SK-N-MC (cell line): ENCODE results near the gene GPR162.
A peak's percentile ranks its signal among the peaks of the same experiment; 100 is the strongest.

ENCODE experiments used
- DNase-seq: peaks from one replicate; pipeline ENCODE4 v3.0.0-alpha.2; 2011; ENCODE audit warnings: low read depth, low spot score
- H3K27ac ChIP-seq: fragments of 200-600 bp; sonication (generic); 2 replicates; pipeline ENCODE4 v1.5.1; 2016; ENCODE audit warnings: mixed run types
- H3K36me3 ChIP-seq: fragments of 200-600 bp; sonication (generic); 2 replicates; pipeline ENCODE4 v1.6.1; 2017; ENCODE audit warnings: antibody characterized with exemption, low read length, mixed read lengths; ENCODE audit not compliant: insufficient read depth
- H3K4me3 ChIP-seq: fragments of 200-600 bp; sonication (generic); 2 replicates; pipeline ENCODE4 v1.5.1; 2016
- H3K9ac ChIP-seq: fragments of 200-600 bp; sonication (generic); 2 replicates; pipeline ENCODE4 v1.8.0; 2017; ENCODE audit warnings: mixed run types, mixed read lengths; ENCODE audit not compliant: insufficient read length
- H3K9me3 ChIP-seq: fragments of 200-600 bp; sonication (generic); 2 replicates; pipeline ENCODE4 v1.6.1; 2017; ENCODE audit warnings: low read depth, mild to moderate bottlenecking, antibody characterized with exemption, low read length, moderate library complexity, mixed read lengths
- EZH2 ChIP-seq: fragments of 200-600 bp; sonication (generic); IDR thresholded peaks from one replicate; pipeline ENCODE4 v1.6.1; 2017; ENCODE audit warnings: antibody characterized with exemption
- FOXP2 ChIP-seq: optimal IDR thresholded peaks from 2 replicates; pipeline ENCODE3; 2011; ENCODE audit warnings: mild to moderate bottlenecking, moderate library complexity; ENCODE audit not compliant: insufficient read depth; ENCODE audit errors: extremely low read length, control extremely low read depth
- POLR2AphosphoS5 ChIP-seq: IDR thresholded peaks from 2 replicates; pipeline ENCODE4 v1.6.1; 2012; ENCODE audit warnings: mild to moderate bottlenecking, low read depth, low read length, borderline replicate concordance

Gene GPR162

DNA sequence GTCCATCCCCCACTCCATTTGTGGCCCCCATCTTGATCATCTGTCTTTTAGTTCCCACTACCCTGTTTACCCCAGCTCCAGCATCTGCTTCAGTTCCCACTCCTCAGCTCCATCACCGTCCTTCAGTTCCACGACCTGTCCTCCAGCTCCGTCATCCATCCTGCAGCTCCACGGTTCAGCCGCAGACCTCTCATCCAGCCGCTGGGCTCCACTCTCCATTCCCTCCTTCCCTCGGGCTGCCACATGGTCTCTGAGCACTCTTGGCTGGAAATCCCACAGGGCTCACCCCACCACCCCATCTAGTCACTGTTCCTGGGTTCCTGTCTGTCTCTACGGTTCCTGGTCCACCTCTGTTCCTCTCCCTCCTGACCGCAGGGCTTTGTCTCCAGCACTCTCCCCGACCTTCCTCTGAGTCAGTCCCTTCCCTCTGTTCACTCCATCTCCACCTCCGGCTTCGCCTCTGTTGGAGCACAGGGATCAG, 3.3 kb downstream of the GPR162 start:
- Histone ChIP-seq H3K9me3 (no peaks in the 10 kb centered on the region), H3K27ac (no peak overlapping the region), H3K36me3 (no peaks in the 10 kb centered on the region), H3K4me3 (no peak overlapping the region), H3K9ac (no peak overlapping the region)
- no peak for DNase-seq
- no peak for TF ChIP-seq EZH2
- 0 out of 2 replicates have a peak, but pooled peaks have one; percentile 37 for TF ChIP-seq POLR2AphosphoS5
- TF ChIP-seq FOXP2: no peak

DNA sequence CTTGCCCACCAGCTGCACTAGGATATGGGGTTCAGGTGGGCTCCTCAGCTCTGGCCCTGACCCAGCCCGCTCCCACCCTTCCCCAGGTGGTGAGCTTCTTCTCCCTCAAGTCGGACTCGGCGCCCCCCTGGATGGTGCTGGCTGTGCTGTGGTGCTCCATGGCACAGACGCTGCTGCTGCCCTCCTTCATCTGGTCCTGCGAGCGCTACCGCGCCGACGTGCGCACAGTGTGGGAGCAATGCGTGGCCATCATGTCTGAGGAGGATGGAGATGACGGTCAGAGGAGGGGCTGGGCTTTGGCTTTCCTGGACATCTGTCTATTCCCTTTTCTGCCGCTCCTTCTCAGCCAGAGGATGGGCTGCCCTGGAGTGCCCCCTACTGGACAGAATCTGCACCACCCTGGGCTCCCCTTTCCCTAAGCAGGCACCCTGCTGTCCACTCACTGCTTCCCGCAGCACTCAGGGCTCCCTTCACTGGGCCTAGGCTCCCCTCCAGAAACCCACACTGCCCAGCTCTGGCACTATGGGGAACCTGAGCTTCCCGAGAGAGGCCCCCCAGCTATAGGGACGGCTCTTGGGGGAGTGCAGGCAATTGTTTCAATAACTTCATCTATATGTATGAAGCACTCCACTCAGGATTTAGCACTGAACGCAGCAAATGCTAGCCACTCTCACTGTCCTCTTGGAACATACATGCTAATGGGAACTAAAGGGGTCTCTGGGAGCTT, 3.9 kb downstream of the GPR162 start:
- no peak for DNase-seq
- H3K4me3 ChIP-seq: no peak overlapping the region
- no peak for TF ChIP-seq EZH2
- no peak for TF ChIP-seq POLR2AphosphoS5
- TF ChIP-seq FOXP2: no peak

DNA sequence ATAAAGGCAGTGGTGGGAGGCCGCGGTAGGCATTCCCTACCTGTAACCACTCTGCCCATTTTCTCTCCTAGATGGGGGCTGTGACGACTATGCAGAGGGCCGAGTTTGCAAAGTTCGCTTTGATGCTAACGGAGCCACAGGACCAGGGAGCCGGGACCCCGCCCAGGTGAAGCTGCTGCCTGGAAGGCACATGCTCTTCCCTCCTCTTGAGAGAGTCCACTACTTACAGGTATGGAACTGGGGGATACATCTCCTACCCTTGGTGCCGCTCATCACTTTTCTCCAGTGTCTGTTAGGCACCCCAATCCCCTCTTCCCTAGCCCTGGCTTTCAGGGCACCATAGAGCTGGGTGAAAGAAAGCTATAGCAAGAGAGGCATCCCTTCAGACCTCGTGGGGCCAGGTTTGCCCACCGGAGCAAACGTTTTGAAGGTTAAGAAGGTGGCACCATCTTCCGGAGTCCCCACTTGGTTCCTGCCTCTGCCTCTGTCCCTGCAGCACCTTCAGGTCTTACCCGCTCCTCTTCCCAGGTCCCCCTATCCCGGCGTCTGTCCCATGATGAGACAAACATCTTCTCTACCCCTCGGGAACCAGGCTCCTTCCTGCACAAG, 4.6 kb downstream of the GPR162 start:
- TF ChIP-seq EZH2: no peak
- no peak for TF ChIP-seq POLR2AphosphoS5
- TF ChIP-seq FOXP2: no peak
- H3K9ac ChIP-seq: no peak overlapping the region
- no peak overlapping the region for H3K27ac ChIP-seq

More for the DNA sequence above, 3.9 kb downstream of the GPR162 start:
- Histone ChIP-seq H3K9ac (no peak overlapping the region), H3K9me3 (no peaks in the 10 kb centered on the region), H3K36me3 (no peaks in the 10 kb centered on the region; the same call in 1 of the 2 replicates), H3K27ac (no peak overlapping the region)

DNA sequence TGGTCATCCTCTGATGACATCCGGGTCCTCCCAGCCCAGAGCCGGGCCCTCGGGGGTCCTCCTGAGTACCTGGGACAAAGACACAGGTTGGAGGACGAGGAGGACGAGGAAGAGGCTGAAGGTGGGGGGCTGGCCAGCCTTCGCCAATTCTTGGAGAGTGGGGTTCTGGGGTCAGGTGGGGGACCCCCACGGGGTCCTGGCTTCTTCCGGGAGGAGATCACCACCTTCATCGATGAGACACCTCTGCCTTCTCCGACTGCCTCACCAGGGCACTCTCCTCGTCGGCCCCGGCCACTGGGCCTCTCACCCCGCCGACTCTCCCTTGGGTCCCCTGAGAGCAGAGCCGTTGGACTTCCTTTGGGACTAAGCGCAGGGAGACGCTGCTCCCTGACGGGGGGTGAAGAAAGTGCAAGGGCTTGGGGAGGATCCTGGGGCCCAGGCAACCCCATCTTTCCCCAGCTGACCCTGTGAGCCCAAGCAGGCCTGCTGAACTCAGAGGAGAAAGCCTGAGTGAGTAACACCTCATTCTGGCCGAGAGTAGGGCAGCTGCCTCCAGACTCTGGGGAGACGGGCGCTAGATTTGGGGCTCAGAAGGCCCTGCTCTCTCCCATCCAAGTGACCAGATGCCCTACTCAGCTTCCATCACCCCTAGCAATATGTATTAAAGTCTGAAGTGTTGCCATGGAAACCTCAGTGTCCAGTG, 5.3 kb downstream of the GPR162 start:
- no peaks in the 10 kb centered on the region for H3K9me3 ChIP-seq
- TF ChIP-seq FOXP2 (no peak), POLR2AphosphoS5 (no peak), EZH2 (no peak)
- peaks cover 4% of the 10 kb centered on the region; the same call in 1 of the 2 replicates for H3K36me3 ChIP-seq

More for the DNA sequence above, 4.6 kb downstream of the GPR162 start:
- Histone ChIP-seq H3K9me3 (no peaks in the 10 kb centered on the region), H3K4me3 (no peak overlapping the region), H3K36me3 (no peaks in the 10 kb centered on the region; the same call in 1 of the 2 replicates)
- DNase-seq: no peak

DNA sequence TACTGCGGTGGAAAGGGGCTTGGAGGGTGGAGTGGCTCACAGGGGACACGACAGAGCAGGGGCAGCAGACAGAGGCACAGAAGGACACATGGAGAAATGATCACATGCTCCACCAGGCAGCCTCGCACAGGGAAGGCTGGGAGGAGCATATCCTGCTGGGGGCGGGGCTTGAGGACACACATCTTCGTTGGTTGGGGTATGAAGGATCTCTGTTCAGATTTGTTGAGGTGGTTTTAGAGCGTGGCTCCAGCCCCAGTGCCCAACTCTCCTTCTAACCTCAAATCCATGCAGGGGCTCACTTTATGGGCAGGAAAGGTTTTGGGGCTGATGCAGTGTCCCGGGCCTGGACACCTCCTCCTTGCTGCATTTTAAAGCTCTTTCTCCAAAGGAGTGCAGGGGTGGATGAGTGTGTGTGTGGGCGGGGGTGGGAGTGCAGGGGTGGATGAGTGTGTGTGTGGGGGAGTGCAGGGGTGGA, 5.9 kb downstream of the GPR162 start:
- peak; percentile 22 for DNase-seq
- no peak for TF ChIP-seq EZH2
- TF ChIP-seq POLR2AphosphoS5: peak; percentile 91
- no peaks in the 10 kb centered on the region for H3K9me3 ChIP-seq
- peak overlapping the region; percentile 83 for H3K27ac ChIP-seq
- peaks cover 5% of the 10 kb centered on the region; the same call in 1 of the 2 replicates for H3K36me3 ChIP-seq
- peak overlapping the region; percentile 70 for H3K9ac ChIP-seq
- H3K4me3 ChIP-seq: peak overlapping the region; percentile 74

More for the DNA sequence above, 5.3 kb downstream of the GPR162 start:
- DNase-seq: no peak
- H3K27ac ChIP-seq: peak overlapping the region; percentile 83
- peak overlapping the region; percentile 74 for H3K4me3 ChIP-seq
- peak overlapping the region; percentile 70 for H3K9ac ChIP-seq

DNA sequence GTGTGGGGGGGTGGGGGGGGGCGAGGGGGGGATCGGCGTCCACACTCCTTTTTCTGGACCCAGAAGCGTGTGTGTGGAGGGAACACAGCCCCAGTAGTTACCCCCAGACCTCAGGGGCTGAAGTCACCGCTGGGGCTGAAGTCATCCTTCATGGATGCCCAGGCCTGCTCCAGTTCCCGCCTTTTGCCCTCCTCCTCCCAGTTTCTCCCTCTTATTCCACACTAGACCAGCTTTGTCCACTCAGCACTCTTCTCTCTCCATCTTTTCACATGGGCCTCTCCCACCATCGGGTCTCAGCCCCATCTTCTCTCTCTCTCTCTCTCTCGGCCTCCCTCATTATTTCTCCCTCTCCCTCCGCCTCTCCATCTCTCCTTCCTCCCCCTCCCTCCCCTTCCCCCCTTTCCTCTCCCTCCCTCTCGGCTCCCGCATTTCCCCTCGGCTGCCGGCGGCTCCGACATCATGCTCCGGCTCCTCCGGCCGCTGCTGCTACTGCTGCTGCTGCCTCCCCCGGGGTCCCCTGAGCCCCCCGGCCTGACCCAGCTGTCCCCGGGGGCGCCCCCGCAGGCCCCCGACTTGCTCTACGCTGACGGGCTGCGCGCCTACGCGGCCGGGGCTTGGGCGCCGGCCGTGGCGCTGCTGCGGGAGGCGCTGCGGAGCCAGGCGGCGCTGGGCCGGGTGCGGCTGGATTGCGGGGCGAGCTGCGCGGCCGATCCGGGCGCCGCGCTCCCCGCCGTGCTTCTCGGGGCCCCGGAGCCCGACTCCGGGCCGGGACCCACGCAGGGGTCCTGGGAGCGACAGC, 6.6 kb downstream of the GPR162 start, which contains the start of gene P3H3:
Gene P3H3, plus strand, starts transcription at position 426 of the 799 bp plus-strand sequence. Its CDS starts 34 bp downstream, at position 460.
- peaks cover 5% of the 10 kb centered on the region; the same call in 1 of the 2 replicates for H3K36me3 ChIP-seq
- peak within 1 kb of the TSS; percentile 72 for H3K9ac ChIP-seq
- H3K4me3 ChIP-seq: peak within 1 kb of the TSS; percentile 93
- TF ChIP-seq POLR2AphosphoS5: no peak; the same call in 1 of the 2 replicates
- TF ChIP-seq FOXP2: no peak
- no peak for TF ChIP-seq EZH2
- no peaks in the 10 kb centered on the region for H3K9me3 ChIP-seq
- no peak for DNase-seq
- H3K27ac ChIP-seq: peak within 1 kb of the TSS; percentile 83

DNA sequence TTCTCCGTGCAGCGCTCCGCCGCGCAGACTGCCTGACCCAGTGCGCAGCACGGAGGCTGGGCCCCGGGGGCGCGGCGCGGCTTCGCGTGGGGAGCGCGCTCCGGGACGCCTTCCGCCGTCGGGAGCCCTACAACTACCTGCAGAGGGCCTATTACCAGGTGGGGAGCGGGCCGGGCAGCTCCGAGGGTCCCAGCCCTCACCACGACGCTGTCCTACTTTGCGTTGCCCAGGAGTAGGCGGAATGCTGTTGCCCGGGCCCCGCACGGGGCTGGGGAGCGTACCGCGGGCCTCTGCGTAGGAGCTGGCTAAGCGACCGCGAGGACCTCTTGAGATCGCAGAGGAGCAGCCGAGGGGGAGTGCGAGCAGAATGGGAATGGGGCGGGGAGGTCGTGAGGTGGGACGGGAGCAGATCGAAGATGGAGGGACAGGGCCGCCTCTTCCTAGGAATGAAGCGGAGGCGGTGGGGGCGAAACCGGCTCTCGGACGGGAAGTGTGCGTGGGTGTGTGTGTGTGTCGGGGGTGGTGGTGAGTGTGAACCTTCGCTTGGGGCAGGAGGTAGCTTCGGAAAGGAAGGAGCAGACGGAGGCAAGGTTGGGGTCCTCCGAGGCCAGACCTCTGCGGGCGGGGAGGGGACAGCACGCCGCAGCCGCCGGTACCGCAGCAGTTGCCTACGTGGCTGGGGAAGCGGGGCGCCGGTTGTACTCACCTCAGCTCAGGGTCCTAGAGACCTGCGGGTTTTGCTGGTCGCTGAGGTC, 7.3 kb downstream of the GPR162 start:
- TF ChIP-seq FOXP2 (no peak), POLR2AphosphoS5 (no peak), EZH2 (no peak)
- H3K36me3 ChIP-seq: peaks cover 5% of the 10 kb centered on the region; the same call in 1 of the 2 replicates
- peak overlapping the region; percentile 72 for H3K9ac ChIP-seq
- H3K9me3 ChIP-seq: no peaks in the 10 kb centered on the region
- no peak for DNase-seq
- peak overlapping the region; percentile 93 for H3K4me3 ChIP-seq
- H3K27ac ChIP-seq: no peak overlapping the region
